Measurements from ENCODE around the gene ETV5. TPM values are rescaled to one million over a fixed set of nuclear protein-coding genes. Genes with fewer than 3 reads are reported as not detected.

ETV5 gene
- total RNA-seq = 43.8 and 54.8 TPM in 2 replicates

DNA sequence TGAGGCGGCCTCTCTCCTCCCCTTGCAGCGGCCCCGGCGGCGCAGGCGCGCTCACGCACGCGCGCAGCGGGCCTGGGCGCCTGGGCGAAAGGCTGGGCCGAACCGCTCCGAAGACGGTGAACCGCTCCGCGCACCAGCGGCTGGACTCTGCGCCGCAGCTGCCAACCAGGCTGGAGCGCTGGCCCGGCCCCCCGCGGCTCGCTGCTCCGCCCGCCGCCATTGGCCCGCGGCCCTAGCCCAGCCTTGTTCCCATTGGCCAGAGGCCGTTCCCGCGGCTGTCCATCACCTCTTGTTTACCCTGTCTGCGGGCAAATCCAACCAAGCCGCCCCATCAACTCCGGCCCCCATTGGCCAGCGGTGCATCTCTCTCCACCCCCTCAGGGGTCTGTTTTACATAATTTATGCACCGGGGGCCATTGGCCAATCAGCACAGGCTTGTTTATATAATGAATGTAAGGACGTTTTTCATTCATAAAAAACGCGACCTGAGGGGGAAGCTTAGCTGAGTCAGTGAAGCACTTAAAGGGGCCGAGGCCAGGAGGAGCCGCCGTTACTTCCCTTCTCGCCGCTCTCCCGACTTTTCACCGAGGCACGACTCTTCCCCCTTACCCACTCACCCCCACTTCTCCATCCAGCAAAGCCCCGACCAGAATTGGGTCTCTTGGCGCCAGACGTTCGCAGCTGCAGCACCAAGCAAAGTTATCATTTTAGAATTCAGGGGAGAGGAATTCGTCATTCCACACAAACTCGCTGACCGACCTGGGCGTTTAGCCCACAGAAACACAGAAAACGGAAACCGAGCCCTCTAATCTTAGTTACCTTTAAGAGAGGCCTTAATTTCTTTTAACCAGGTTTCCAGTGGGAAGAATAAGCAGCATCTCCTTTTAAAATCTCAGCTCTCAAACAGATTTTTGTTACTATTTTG is at the start of gene ETV5:
Gene ETV5 (minus strand): TSS at position 149 of the 925 bp plus-strand sequence. CDS start 3,221 bp downstream, outside the sequence.
- TF ChIP-seq, protein P1, sequence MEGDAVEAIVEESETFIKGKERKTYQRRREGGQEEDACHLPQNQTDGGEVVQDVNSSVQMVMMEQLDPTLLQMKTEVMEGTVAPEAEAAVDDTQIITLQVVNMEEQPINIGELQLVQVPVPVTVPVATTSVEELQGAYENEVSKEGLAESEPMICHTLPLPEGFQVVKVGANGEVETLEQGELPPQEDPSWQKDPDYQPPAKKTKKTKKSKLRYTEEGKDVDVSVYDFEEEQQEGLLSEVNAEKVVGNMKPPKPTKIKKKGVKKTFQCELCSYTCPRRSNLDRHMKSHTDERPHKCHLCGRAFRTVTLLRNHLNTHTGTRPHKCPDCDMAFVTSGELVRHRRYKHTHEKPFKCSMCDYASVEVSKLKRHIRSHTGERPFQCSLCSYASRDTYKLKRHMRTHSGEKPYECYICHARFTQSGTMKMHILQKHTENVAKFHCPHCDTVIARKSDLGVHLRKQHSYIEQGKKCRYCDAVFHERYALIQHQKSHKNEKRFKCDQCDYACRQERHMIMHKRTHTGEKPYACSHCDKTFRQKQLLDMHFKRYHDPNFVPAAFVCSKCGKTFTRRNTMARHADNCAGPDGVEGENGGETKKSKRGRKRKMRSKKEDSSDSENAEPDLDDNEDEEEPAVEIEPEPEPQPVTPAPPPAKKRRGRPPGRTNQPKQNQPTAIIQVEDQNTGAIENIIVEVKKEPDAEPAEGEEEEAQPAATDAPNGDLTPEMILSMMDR (IDR thresholded peaks at IDR 0.05; ENCODE audit: insufficient read depth, low read depth, low read length) = no peak
- peak; percentile 100 for DNase-seq (ENCODE audit: low read depth)
- H3K4me3 ChIP-seq (ENCODE audit: low read depth, low read length) = peak within 1 kb of the TSS; percentile 95

DNA sequence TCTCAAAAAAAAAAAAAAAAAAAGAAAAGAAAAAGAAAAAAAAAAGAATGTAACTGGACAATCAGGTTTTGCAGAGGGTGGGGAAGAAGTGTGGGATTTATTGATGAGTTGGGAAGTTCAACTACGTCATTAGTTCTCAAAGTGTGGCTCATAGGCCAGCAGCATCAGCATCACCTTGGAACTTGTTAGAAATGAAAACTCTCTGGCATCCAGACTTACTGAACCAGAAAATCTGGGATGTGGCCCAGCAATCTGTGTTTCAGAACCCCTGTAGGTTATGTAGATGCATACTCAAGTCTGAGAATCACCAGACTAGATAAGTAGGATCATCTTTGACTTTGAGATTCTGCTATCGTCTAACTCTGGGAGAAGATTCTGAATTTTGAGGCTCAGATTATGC is 45.8 kb upstream of the ETV5 start:
- TF ChIP-seq, protein P1 (IDR thresholded peaks at IDR 0.05; ENCODE audit: insufficient read depth, low read depth, low read length) = no peak
- no peak overlapping the region for H3K4me3 ChIP-seq (ENCODE audit: low read depth, low read length)
- DNase-seq (ENCODE audit: low read depth) = no peak

DNA sequence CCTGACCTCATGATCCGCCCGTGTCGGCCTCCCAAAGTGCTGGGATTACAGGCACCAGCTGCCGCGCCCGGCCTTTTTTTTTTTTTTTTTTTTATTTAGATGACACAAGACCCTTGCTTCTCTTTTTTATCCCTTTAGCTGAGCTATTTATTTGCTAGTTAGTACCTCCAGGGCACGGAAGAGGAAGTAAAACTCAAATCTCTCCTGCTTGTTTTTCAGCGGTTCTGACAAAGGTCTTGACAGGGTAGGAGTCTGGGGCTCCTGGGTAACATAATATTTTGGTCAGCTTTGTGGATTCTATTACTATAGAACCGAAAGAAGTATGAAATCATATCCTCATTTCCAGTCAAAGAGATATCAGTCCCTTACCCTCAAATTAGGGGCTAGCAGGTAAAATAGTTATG is 44.0 kb upstream of the ETV5 start:
- H3K4me3 ChIP-seq (ENCODE audit: low read depth, low read length) = no peak overlapping the region
- no peak for DNase-seq (ENCODE audit: low read depth)
- TF ChIP-seq, protein P1 (IDR thresholded peaks at IDR 0.05; ENCODE audit: insufficient read depth, low read depth, low read length) = no peak

DNA sequence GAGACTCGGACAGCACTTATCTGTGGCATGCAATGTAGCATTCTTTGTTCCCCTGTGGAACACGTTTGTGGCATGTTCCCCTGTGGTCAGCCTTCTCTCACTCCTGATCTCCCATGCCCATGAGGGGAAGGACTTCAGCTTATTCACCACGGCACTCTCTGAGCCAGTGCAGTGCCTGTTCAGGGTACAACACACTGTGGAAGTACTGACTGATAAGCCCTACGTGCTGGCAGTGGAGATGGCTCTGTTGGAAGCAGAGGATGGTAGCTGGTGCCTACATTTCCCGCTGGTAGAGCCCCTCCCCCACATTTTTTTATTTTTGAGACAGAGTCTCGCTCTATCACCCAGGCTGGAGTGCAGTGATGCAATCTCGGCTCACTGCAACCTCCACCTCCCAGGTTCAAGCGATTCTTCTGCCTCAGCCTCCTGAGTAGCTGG is 43.5 kb upstream of the ETV5 start:
- no peak overlapping the region for H3K4me3 ChIP-seq (ENCODE audit: low read depth, low read length)
- TF ChIP-seq, protein P1 (IDR thresholded peaks at IDR 0.05; ENCODE audit: insufficient read depth, low read depth, low read length) = no peak
- DNase-seq (ENCODE audit: low read depth) = no peak

DNA sequence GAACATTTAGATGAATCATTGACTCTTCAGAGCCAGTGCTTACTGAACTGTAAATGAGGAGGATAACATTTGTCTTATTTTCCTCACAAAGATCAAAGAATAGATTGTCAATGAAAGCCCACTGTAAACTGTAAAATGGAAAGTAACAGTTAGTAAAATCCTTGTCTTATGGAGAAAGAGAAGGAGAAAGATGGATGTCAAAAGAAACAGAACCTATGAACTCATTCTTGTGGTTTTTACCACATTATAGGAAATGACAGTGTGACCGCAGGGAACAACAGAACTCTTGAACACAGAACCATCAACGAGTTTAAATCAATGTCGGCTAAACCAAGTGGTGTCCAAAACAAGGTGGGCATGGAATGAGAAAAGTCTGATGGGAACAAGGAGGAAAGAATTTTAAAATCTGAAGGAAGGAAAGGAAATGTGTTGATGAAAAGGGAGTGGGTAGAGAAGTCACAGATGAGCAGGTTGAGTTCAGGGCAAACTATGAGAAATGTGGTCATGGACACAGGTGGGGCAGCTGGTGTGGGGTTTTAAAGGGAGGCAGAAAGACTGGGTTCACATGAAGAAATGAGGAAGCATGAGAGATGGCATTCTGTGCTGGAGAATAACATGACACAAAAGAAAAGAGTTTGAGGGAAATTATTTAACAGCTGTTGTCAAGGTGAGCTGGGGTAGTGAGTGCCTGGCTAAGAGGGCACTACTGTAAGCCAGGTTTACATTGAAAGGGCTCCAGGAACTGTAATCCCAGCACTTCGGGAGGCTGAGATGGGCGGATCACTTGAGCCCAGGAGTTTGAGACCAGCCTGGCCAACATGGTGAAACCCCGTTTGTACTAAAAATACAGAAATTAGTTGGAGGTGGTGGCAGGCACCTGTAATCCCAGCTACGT is 42.4 kb upstream of the ETV5 start:
- no peak for DNase-seq (ENCODE audit: low read depth)
- TF ChIP-seq, protein P1 (IDR thresholded peaks at IDR 0.05; ENCODE audit: insufficient read depth, low read depth, low read length) = no peak
- H3K4me3 ChIP-seq (ENCODE audit: low read depth, low read length) = no peak overlapping the region

DNA sequence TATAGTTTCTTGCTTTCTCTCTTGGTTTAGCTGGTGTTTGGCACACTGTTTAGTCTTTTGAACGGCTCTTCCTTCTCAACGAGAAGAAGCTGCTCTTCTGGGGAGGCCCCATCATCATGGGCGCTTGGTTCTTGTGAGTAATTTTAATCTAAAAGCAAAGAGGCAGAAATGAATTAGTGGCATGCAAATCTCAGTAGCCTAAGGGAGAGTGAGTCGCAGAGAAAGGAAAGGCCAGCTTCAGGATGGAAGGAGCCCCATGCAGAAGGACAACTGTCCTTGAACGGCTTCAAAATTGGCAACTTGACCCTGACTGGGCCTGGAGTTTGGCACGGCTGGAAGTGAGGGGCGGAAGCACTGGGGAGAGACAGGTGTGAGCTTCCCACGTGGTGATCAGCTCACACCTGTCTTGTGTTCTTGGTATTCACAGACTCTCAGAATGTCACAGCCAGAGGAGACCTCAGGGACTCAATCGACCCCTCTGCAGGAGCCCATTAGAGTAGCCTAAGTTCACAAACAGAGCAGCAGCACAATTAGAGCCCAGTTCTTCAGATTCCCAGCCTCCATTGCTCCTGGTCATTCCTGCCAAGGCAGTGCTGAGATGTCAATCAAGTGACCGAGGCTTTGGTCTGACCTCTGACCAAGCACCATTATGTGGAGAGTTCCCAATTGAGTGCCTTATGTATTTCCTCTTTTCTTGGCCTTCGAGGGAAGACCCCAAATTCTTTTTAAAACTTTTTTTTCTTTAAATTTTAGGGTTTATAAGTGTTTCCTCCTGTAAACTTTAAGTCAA is 41.3 kb upstream of the ETV5 start:
- no peak for DNase-seq (ENCODE audit: low read depth)
- TF ChIP-seq, protein P1 (IDR thresholded peaks at IDR 0.05; ENCODE audit: insufficient read depth, low read depth, low read length) = no peak
- no peak overlapping the region for H3K4me3 ChIP-seq (ENCODE audit: low read depth, low read length)

Data from fibroblast of villous mesenchyme (primary cell).